GM12801 (cell line): Measurements from ENCODE around the gene TH.

ENCODE experiments used
- TF ChIP-seq, protein P1 (sequence below): IDR thresholded peaks from one replicate; pipeline ENCODE4 v1.5.1; 2011; ENCODE audit warnings: control low read depth; ENCODE audit not compliant: insufficient read length; ENCODE audit errors: extremely low read depth

The TH gene

DNA sequence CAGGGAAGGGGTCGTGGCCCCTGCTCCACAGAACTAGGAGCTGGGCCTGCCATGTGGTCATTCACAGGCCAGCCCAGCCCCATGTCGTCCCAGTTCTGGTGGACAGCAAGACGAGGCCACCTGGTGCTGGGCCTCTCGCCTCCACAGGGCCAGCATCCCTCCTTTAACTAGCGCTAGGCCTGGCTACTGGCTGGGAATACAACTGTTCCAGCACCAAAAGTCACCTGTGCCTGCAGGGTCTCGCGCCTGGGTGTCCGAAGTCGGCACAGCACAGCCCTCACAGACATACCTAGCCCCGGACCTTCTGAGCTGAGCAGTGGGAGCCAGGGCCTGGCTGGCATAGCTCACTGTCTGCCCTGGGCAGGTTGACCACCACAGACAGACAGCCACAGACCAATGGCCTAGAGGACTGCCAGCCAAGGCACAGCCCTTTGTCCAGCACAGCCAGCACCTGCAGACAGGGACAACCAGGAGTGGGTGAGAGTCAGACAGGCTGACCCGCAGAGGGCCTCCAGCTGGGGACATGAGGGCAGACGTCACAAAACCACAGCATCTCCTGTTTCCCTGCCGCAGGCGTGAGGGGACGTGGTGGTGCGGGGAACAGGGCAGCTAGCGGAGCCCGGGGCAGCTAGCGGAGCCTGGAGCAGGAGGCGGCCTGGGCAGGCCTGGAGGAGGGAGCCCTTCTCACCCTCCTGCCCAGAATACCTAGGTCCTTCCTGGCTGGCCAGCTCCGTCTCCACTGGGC lies 27.2 kb upstream of the TH start:
- TF ChIP-seq, protein P1, sequence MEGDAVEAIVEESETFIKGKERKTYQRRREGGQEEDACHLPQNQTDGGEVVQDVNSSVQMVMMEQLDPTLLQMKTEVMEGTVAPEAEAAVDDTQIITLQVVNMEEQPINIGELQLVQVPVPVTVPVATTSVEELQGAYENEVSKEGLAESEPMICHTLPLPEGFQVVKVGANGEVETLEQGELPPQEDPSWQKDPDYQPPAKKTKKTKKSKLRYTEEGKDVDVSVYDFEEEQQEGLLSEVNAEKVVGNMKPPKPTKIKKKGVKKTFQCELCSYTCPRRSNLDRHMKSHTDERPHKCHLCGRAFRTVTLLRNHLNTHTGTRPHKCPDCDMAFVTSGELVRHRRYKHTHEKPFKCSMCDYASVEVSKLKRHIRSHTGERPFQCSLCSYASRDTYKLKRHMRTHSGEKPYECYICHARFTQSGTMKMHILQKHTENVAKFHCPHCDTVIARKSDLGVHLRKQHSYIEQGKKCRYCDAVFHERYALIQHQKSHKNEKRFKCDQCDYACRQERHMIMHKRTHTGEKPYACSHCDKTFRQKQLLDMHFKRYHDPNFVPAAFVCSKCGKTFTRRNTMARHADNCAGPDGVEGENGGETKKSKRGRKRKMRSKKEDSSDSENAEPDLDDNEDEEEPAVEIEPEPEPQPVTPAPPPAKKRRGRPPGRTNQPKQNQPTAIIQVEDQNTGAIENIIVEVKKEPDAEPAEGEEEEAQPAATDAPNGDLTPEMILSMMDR, result no peak

DNA sequence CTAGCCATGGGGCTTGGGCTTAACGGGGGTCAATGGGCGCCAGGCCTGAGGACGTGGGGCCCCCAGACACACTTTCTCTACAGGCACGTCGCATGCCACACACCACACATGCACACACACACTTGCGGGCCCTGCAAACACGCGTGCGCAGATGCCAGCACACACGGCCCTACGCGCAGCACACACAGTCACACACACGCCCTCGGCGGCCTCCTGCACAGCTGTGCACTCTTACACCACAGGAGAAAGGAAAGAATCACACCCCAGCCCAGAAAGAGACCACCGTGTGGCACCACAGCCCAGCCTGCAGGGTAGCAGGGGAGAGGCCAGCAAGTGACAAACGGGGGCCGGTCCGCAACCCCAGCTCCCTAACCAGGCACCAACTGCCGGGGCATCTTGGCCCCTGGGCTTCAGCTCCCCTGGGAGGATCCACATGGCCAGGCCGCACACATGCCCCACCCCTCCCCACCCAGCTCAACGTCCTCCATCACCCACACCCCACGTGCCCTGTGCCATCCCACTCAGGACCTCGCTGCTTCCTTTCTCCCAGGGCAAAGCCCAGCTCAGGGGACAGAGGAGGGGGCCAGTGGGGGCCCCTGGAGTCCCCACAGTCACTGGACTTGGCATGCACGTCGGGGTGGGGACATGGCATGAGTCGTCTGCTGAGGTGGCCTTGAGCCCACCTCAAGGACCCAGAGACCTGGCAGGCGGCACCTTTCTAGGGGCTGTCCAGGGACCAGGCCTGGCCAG lies 26.3 kb upstream of the TH start:
- TF ChIP-seq, protein P1, result no peak

DNA sequence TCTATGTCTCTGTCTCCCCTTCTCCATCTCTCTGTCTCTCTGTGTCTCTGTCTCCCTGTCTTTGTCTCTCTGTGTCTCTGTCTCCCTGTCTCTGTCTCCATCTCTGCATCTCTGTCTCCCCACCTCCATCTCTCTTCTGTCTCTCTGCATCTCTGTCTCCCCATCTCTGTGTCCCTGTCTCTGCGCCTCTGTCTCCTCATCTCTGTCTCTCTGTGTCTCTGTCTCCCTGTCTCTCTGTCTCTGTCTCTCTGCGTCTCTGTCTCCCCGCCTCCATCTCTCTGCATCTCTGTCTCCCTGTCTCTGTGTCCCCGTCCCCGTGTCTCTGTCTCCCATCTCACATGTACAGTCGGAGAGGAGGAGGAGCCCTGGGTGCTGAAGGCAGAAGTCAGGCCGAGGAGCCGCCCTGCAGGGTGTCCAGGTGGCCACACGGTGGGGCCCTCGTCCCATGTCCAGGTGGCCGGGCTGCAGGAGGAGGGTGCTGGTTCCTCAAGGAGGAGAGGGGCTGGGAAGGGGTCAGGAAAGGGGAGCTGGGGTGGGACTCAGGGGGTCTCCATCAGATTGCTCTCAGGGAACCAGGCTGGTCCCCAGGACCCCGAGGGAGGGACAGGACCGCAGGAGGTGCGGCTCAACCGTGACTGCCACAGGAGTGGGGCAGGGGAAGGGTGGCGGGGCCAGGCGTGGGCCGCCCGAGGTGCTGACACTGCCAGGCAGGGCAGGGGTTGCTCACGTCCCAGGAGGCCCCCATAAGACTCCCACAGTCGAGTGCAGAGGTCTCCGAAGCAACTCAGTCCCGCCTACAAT lies 25.6 kb upstream of the TH start:
- TF ChIP-seq, protein P1, result no peak

DNA sequence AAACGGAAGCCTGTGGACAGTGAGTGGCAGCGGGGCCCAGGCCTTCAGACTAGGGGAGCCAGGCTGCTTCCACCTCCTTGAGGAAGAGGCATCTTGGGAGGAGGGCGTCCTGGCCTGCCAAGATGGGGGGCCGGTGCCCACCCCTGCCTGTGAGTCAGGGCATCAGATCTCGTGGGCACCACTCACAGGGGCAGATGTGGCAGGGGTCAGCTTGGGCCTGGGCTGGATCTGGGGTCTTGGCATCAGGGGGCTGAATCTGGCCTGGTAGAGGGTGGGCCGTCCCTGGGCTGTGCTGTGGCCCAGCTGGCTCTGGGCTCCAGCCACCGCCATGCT lies 24.1 kb upstream of the TH start:
- TF ChIP-seq, protein P1, result no peak

DNA sequence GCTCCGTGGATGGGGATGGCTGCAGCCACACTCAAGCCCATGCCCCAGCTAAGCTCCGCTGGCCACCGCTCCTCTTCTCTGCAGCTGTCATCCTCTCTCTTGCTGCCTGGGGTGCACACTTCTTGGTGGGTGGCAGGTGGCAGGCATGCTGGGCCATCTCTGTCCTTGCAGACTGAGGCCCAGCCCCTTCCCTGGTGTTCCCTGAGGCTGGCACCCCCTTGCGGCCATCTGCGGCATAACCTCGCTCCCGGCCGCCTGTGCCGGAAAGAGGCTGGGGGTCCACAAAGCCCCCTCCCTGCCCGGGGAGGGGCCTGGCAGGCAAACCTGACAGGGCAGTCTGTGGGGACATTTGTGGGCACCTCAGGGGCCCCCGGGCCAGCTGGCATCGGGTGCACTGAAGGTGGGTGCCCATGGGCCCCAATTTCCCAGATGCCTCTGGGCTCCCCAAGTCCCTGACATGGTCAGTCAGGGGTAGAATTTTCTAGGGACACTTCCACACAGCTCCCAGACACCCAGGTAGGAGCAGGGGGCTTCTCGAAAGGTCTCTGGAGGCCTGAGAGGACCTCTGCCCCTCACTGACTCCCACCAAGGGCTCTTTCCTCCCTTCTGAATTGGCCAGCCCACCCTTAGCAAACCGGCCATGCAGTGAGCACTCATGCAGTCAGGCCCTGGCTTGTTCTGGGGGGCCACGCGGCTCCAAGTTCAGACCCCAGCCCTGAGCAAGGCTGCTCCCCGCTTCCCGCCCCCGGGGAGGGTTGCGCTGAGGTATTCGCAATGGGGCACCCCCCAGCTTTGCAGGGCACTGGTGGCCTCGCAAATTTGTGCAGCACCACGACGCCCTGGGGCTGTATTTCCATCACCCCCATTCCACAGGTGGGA lies 23.5 kb upstream of the TH start:
- TF ChIP-seq, protein P1, result no peak

DNA sequence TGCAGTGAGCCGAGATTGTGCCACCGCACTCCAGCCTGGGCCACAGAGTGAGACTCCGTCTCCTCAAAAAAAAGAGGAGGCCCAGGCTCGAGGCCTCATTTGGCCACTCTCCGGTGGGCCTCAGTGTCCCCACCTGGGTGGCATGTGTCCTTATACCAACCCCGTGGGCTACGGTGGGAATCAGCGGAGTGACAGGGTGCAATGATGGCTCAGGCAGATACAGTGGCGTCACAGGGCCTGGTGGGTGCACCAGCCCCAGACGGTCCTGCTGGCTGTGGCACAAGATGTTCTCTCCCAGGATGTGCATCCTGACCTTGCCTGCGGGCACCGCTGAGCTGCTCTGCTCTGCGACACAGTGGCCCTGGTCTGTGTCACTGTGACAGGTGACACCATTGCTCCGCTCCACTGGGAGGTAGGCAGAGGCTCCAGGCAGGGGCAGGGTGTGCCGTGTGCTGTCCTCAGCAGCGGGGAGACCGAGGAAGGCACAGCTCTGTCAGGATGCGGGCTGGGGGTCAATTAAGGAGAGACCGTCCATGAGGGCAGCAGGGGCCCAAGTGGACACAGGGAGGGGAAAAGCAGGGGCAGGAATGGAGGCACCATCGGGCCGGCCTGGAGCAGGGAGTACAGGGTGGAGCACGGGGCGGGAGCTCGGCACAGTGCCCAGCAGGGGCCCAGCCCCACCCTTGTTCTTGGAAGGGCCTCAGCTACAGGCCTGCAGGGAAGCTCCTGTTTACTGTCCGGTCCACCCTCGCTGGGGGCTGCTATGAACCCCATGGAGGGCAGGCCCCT lies 21.7 kb upstream of the TH start:
- TF ChIP-seq, protein P1, result no peak
